DLD1 (cell line): Measurements from ENCODE around the gene AXIN1.
"Not testable (repeated sequence)": the region's sequence is repeated elsewhere in the genome, so short reads cannot be mapped to it uniquely, and the experiment has no call there.

Experiments
- in situ Hi-C: cut with HindIII; loops from 2 replicates; pipeline ENCODE4 v1.10.0; 2017; ENCODE audit warnings: low sequenced_read_pairs

Gene AXIN1

DNA sequence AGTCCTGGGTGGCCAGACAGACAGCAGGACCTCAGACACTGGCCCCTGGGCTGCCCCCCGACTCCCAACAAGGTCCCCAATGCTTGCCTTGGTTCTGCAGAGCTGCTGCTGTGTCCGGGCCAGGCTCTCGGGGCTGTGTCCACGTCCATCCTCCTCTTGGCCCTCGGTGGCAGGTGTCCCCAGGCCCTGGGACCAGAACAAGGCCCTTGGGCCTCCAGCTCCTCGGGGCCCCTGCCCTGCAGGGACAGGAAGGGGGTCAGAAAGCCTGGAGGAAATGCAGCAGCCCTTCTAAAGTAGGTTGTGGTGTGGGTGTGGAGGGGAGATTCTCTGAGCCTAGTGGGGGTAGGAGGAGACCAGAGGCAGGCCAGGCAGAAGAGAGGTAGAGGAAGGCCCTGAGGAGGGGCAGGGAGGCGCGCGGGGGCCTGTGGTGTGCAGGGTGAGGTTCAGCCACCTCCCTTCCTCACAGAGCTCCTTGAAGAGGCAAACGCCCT is 2.5 kb upstream of the AXIN1 start:
- in situ Hi-C loops, result no loop called here

DNA sequence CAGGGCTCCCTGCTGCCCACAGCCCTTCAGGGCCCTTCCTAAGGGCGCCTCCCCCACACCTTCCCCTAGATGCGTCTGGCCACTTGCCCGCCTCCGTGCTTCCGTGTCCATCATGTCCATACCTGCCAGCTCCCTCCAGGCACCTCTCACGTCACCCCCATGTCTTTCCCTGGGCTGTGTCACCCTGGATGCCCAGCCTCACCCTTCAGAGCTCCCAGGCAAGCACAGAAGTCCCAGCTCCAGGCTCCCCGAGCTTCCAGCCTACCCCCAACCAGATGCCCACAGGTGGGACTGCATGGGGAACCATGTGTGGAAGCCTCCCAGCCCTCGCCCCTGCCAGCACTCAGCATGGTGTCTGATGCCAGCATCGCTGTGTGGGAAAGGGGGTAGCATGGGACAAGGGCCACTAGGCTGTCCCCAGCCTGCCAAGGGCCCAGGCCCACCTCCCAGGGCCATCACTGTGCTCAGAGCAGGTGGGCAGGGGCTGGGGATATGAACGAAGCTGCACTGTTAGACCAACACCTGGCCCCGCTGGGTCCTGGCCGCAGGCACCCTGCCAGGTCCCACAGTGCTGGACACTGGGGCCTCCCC is 1.9 kb upstream of the AXIN1 start:
- in situ Hi-C loops, result no loop called here

DNA sequence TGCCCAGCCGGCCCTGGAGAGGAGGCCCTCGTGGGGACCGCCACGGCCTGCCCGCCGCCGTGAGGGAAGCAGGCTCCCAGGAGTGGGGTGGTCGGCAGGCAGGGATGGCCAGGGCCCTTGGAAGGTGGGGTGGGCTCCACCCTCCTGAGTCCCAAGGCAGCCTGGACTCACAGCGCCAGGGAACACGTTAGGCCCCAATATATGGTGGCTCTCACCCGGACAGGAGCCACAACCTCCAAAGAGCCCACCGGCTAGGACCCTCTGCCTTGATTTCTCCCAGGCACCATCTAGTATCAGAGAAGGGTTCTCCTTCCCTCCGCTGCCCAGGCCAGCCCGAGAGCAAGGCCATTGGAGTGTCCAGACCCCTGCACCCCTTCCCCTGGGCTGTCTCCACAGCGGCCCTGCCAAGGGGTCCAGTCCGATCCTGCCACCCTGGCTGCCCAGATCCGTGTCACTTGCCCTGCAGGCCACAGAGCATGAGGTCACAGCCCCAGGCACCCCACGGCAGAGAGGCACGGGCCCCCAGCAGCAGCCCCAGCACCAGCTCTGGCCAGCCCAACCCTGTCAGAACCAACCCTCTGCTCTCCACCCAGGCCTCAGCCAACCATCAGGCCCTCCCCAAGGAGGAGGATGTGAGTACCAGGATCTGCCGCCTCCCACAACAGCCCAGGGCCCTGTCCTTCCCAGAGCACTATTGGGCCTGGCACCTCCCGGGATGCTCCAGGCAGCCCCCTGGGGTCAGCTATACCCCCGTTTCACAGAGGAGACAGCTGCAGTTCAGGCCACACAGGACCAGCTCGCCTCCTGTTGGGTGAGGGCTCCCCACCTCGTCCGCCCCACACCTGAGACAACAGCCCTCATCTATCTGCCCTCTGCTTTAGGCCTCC is 1.1 kb upstream of the AXIN1 start:
- in situ Hi-C loops, result no loop called here

DNA sequence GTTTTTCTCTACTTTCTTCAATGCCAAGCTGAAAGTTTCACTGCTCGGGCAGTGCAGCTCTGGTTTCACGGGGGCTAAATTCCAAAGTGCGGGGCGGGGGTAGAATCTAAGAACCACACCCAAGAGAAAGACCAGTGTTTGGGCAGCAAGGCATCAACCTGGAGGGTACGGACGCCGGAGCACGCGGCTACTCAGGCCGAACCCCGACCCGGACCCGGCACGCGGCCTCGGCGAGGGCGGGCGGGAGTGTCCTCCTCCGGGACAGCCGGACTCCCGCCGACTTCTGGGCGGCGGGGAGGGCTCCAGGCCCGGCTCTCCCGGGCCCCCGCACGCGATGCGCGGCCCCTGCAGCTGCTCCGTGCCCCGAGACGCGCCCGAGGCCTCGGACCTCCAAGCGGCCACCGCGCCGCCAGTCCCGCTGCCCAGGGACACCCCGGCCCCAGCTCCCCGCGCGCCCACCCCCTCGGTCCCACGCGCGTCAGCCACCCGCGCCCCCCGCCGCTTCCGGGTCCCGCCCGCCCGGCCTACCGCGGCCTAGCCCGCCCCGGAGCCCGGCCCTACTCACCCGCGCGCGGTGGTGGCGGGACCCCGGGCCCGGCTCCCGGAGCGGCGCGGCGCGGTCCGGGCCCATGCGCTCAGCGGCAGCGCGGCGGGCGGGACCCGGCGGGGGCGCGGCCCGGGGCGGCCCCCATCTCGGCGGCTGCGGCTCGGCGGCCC is 561 bp downstream of the AXIN1 start:
- in situ Hi-C loops, result no loop called here

DNA sequence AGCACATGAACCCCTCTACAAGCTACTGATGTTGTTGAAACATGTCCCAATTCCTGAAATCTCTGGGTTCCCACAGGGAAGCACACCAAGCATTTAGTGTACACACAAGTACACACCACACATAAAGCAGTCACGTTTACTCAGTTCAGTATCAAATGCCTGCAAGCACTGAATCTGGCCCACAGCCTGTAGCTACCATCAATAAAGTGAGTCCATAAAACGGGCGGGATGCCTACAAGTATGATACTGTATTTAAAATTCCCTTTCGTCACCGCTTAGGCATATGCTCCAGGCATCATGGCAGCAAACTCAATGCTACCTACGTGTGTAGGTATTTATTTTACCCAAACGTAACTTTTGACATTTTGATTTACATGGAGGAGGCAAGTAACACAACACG is 2.3 kb downstream of the AXIN1 start:
- in situ Hi-C loops, result no loop called here

DNA sequence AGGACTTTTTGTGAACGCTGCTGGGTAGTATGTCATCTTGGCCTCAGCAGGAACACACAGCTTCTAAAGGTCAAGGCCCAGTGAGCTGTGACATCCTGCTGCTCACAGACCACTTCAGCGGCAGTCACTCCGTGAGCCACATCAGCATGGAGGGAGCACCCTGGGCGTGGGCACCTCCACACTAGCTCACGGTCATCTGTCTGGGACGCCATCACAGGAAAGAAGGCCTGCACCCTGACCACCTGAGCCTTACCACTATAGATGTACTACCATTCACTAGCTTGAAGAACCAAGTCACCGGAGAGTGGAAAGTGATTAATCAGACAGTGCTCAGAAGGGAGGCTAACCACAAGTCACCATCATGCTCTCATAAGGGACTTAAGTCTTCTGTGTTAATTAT is 3.3 kb downstream of the AXIN1 start:
- in situ Hi-C loops, result no loop called here

DNA sequence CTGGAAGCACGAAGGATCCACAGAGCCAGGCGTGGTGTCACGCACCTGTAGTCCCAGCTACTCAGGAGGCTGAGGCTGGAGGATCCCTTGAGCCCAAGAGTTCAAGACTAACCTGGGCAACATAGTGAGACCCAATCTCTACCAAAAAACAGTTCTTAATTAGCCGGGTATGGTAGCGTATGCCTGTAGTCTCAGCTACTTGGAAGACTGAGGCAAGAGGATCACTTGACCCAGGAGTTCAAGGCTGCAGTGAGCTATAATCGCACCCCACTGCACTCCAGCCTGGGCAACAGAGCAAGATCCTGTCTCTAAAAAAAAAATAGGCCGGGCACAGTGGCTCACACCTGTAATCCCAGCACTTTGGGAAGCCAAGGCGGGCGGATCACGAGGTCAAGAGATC is 4.0 kb downstream of the AXIN1 start:
- in situ Hi-C loops, result not testable (repeated sequence)

DNA sequence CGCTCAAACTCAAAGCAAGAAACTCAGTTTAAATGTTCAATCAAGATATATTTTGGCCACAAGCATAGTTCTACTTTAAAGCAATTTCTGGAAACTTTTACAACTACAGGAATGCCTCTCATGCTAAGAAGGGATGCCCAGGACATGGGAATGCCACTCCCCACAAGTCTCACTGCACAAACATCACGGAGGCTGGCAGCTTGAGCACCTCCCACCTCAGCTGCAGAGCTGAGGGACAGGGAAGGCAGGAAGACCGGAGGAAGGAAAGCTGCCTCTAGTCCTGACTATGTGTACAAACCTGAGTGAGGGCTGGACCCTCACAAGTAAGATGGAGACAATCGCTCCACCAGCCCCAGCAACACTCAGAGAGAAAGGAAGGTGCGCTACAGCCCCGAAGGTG is 5.3 kb downstream of the AXIN1 start:
- in situ Hi-C loops, result no loop called here

DNA sequence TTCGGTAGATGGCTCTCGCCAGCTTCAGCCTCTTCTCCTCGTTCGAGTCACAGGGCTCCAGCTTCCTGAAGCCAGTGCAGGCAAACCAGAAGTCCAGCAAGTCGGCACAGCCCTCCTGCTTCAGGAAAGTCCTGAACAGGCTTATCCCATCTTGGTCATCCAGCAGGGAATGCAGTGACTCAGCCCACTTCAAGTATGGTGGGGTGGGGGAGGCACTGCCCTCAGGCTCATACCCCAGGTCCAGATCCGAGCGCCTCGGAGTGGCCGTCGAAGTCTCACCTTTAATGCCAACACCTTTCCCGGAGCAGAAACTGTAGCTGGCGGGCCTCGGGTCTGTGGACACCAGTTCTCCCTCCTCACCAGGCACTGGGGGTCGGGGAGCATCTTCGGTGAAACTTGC is 5.9 kb downstream of the AXIN1 start:
- in situ Hi-C loops, result no loop called here

DNA sequence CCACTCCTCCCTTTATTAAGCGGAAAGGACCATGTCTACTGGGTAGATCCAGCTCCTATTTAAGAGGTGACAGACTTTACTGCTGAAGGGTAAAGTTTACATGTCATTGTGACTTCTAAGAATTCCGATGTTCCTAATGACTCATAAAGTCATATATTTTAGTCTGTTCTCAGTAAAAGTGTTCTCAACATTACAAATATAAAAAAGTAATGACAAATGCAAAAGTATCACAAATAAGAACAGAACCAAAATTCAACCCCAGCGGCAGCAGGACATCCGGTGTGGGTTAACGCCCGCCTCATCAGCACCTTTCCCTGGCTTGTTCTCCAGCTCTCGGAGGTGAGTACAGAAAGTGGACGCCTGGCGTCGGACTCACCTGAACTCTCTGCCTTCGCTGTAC is 6.8 kb downstream of the AXIN1 start:
- in situ Hi-C loops, result no loop called here

DNA sequence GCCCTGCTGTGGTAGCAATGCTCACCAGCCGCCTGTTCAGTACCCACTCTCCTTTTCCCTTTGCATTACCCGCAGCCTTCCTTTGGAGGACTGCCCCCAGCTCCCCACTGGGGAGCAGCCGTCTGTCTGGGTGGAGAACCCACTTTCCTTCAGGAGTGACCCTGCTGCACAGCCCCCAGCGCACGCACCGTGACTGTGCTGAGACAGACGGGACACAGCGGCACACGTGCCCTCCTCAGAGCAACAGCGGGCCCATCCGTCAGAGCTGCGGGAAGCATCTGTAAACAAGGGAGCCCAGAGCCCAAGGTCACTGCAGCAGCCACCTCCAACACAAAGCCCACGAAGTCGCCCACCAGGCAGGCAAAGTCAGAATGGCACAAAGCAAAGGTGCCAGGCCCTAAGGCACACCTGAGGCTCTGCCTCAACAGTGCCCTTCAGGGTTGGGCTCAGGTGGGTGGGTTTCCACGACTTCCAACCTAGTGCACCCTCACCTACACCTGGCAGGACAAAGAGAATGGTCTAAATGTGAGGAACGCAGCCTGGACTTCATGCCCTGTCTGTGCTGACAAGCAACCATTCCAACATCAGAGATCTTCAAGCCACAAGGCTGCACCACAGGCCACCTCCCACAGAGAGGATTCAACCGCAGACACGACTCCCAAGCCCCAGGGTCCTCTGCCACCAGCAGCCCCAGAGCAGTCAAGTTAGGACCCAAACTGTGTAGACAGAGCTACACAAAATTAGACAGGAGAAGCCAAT is 9.9 kb downstream of the AXIN1 start:
- in situ Hi-C loops, result no loop called here

DNA sequence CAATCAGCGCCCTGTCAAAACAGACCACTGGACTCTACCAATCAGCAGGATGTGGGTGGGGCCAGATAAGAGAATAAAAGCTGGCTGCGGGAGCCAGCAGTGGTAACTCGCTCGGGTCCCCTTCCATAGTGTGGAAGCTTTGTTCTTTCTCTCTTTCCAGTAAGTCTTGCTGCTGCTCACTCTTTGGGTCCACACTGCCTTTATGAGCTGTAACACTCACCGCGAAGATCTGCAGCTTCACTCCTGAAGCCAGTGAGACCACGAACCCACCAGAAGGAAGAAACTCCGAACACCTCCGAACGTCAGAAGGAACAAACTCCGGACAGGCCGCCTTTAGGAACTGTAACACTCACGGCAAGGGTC is 10.6 kb downstream of the AXIN1 start:
- in situ Hi-C loops, result not testable (repeated sequence)

DNA sequence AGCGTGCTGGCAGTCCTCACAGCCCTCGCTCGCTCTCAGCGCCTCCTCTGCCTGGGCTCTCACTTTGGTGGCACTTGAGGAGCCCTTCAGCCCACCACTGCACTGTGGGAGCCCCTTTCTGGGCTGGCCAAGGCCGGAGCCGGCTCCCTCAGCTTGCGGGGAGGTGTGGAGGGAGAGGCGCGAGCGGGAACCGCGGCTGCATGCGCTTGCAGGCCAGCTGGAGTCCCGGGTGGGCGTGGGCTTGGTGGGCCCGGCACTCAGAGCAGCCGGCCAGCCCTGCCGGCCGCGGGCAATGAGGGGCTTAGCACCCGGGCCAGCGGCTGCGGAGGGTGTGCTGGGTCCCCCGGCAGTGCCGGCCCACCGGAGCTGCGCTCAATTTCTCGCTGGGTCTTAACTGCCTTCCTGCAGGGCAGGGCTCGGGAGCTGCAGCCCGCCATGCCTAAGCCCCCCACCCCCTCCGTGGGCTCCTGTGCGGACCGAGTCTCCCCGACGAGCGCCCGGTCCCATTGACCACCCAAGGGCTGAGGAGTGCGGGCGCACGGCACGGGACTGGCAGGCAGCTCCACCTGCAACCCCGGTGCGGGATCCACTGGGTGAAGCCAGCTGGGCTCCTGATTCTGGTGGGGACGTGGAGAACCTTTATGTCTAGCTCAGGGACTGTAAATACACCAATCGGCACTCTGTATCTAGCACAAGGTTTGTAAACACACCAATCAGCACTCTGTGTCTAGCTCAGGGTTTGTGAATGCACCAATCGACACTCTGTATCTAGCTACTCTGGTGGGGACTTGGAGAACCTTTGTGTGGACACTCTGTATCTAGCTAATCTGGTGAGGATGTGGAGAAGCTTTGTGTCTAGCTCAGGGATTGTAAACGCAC is 11.2 kb downstream of the AXIN1 start:
- in situ Hi-C loops, result not testable (repeated sequence)

DNA sequence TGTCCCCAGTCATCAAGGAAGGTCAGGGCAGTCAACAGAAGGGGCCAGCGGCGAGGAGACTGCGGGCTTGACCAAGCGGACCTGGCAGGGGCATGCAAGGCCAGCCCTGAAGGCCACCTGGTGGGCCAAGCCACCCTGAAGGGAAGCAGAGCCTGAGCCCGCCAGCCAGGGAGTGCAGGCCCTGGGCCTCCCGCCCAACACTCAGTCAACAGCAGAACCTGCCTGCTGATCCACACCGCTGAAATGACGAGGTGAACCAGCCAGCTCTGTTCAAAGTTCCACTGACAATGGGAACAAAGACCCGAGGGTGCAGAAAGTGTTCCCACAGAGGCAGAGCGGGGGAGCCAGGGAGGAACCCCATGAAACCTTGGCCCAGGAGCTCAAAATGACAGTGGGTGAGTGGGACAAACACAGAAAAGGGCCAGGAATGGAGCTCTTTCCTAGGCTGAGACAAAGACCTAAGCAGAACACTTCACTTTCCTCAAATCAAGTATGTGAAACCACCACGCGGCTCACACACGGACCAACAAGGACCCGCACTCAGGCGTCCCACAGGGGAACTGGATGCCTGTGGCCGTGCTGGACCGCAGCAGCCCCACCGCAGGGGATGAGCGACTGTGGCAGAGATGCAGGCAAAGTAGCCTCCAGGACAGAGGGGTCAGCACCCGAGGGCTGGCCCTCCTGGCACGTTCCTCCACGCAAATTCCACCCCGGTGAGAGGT is 12.0 kb downstream of the AXIN1 start:
- in situ Hi-C loops, result no loop called here

DNA sequence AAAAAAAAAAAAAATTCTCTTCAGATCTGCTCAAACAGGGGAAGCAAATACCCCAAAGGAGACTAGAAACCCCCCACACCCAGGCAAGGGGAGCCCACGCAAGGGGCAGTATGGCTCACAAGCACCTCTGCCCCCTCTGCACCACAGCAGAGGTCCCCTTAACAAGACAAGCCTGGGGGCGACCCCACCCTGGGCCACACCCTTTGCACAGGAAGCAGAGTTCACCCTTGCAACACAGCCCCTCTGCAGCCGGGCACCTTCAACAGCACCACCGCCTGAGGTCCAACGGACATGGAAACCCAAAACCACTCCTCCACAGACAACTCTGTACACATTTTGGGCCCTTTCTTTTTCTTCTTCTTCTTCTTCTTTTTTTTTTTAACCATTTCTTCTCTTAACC is 12.8 kb downstream of the AXIN1 start:
- in situ Hi-C loops, result no loop called here

DNA sequence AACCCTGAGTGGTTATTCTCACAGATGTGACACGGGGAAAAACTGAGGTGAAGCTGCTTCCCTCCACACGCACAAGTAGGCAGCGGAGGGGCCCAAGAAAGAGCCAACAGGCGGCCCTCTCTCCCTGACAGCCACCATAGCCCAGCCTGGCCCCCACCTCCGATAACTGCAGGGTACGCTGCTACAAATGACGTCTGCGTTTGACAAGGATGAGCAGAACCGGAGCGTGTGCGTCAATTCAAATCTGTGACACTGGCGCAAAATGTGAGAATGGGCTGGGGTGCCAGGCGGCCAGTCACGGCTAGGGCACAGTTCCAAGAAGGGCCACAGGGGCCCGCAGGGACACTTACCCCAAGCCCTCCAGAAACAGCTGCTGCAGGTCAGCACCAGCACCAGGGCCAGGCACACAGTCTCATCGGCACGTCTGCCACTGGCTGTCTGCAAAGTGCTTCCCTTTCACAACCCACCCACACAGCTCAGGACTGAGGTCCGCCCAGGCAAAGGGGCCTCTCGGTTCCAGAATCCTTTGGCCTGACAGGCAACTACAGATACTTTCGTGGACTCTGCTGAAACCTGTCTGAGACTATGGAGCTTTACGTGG is 14.4 kb downstream of the AXIN1 start:
- in situ Hi-C loops, result no loop called here

DNA sequence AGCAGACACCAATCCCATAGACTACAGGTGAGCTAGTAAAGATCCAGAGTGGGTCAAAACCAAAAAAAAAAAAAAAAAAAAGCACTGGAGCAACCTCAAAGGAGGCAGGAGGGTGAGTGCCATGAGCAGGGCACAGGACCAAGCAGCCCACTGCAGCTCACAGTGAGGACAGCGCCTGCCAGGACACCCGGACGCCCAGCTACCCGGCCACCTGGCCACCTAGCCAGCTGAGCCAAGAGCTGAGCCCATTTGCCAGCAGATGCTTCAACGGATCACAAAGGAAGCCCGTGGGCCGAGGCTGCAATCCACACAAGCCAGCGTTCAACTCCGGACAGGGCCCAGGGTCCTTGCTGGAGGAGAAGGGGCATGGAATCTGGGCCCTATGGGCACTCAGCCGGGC is 15.1 kb downstream of the AXIN1 start:
- in situ Hi-C loops, result no loop called here

DNA sequence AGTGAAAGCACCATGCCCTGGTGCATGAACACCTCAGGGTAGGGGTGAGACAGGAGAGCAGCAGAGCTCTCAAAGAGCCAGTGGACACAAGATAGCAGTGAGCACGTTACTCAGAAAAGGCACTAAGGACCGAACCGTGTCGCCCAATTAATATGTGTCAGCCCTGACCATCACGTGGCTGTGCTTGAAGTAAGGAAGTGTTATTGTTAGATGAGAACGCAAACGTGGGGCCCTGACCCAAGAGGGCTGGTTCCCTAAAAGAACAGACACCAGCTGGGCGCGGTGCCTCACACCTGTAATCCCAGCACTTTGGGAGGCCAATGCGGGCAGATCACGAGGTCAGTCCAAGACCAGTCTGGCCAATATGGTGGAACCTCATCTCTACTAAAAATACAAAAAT is 16.3 kb downstream of the AXIN1 start:
- in situ Hi-C loops, result no loop called here
